Measurements from ENCODE around the gene DOCK6.

Gene DOCK6

GRCh38 chr19:11295180-11295579 lies 32.9 kb upstream of the DOCK6 start:
- H3K79me1 ChIP-seq (ENCODE audit: low read depth, low read length), result no peaks in the 10 kb centered on the region
- no peak overlapping the region for H2BK15ac ChIP-seq (ENCODE audit: low read length)
- H3K9me3 ChIP-seq (replicated peaks in 1 of 2; ENCODE audit: control insufficient read depth in 2 of 2, insufficient read depth in 1 of 2, low read depth in 1 of 2, low read length in 2 of 2), result no peaks in the 10 kb centered on the region
- H2AK5ac ChIP-seq (ENCODE audit: low read depth, low read length), result peak overlapping the region; percentile 20
- no peaks in the 10 kb centered on the region for H3K36me3 ChIP-seq (replicated peaks in 1 of 2; ENCODE audit: control insufficient read depth in 2 of 2, insufficient read depth in 2 of 2, low read length in 2 of 2)
- no peak overlapping the region for H3K23ac ChIP-seq (ENCODE audit: low read depth, low read length, poor library complexity)
- H3K4me1 ChIP-seq (ENCODE audit: control insufficient read depth in 2 of 2, insufficient read depth in 1 of 2, low read depth in 1 of 2, low read length in 2 of 2), result peaks cover 3 to 6% of the 10 kb centered on the region in 2 donors
- no peak overlapping the region for H2AFZ ChIP-seq (ENCODE audit: low read length)
- H3K9ac ChIP-seq (ENCODE audit: low read depth, low read length, poor library complexity), result no peak overlapping the region
- no peak overlapping the region for H2BK12ac ChIP-seq (ENCODE audit: low read length)
- no peak overlapping the region for H3K4ac ChIP-seq (ENCODE audit: low read length)
- no peak overlapping the region for H3K14ac ChIP-seq (ENCODE audit: low read length)
- peaks cover 0 to 9% (median 0%) of the 10 kb centered on the region in 3 experiments for H3K27me3 ChIP-seq (ENCODE audit: control insufficient read depth in 3 of 3, insufficient read depth in 3 of 3, low read depth in 1 of 3, low read length in 3 of 3)
- no peak overlapping the region for H3K4me3 ChIP-seq (ENCODE audit: low read length in 2 of 2)
- WGBS, 2 donors (ENCODE audit: extremely low coverage in 2 of 2, insufficient read length in 2 of 2, insufficient replicate concordance in 1 of 2), result no CpG with 5 or more reads among the region's 4 CpGs
- H4K8ac ChIP-seq (ENCODE audit: low read depth, low read length), result no peak overlapping the region
- H3K4me2 ChIP-seq (ENCODE audit: insufficient read depth, low read length, poor library complexity, severe bottlenecking), result no peak overlapping the region
- H2BK120ac ChIP-seq (ENCODE audit: low read depth, low read length), result no peak overlapping the region
- no peak overlapping the region for H2BK5ac ChIP-seq (ENCODE audit: low read length)
- DNase-seq (ENCODE audit: low spot score), result no peak
- no peak overlapping the region for H3K27ac ChIP-seq (replicated peaks; ENCODE audit: low read length)
- no peak overlapping the region for H3K18ac ChIP-seq (ENCODE audit: low read length)
- no peak overlapping the region for H4K91ac ChIP-seq (ENCODE audit: low read depth, low read length, poor library complexity)

DNA sequence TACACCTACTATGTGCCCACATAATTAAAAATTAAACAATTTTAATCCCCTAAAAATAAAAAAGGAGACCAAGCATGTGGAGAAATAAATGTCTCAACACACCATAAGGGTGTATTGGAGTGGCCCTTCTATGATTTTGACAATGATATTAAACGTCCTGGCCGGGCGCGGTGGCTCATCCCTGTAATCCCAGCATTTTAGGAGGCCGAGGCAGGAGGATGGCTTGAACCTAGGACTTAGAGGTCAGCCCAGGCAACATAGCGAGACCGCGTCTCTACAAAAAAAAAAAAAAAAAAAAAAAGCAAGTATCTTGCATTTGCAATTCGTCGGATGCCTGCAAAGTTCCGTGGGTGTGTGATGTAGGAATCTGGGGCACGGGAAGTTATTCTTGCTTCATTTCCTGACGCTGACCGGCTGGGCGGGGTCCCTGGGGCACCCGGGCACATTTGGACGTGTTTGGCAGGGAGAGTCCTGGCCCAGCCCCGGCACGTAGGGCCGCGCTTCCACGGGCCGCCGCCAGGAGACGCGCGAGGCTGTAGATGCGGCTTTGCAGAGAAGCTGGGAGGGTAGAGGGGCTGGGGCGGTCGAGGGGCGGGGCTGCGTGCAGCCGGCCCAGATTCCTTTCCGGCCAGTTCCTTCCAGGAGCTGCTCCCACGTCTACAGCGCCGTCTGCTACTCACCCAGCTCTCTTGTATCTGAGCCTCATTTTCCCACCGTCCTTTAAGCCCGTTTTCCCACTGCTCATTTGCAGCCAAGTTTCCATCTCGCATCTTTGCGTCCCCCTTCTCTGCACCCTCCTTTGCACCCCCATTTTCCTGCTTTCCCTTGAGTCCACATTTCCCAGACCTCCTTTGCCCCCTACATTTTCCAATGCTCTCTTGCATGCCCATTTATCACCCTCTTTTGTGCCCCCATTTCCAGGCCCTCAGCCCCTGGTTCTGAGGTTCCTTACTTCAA lies 31.4 kb upstream of the DOCK6 start:
- H3K23ac ChIP-seq (ENCODE audit: low read depth, low read length, poor library complexity), result no peak overlapping the region
- H2BK15ac ChIP-seq (ENCODE audit: low read length), result no peak overlapping the region
- peak overlapping the region; percentile 40 for H3K4me2 ChIP-seq (ENCODE audit: insufficient read depth, low read length, poor library complexity, severe bottlenecking)
- peak overlapping the region; percentile 89 for H3K14ac ChIP-seq (ENCODE audit: low read length)
- peak; percentile 88 for DNase-seq (ENCODE audit: low spot score)
- no peak overlapping the region for H2BK5ac ChIP-seq (ENCODE audit: low read length)
- H2AK5ac ChIP-seq (ENCODE audit: low read depth, low read length), result no peak overlapping the region
- H3K27ac ChIP-seq (replicated peaks; ENCODE audit: low read length), result peak overlapping the region; percentile 54
- peak overlapping the region in 1 of 2 donors; percentile 36 for H3K4me3 ChIP-seq (ENCODE audit: low read length in 2 of 2)
- peaks cover 0 to 8% (median 0%) of the 10 kb centered on the region in 3 experiments for H3K27me3 ChIP-seq (ENCODE audit: control insufficient read depth in 3 of 3, insufficient read depth in 3 of 3, low read depth in 1 of 3, low read length in 3 of 3)
- H2BK12ac ChIP-seq (ENCODE audit: low read length), result no peak overlapping the region
- H3K4ac ChIP-seq (ENCODE audit: low read length), result peak overlapping the region; percentile 53
- H4K8ac ChIP-seq (ENCODE audit: low read depth, low read length), result peak overlapping the region; percentile 92
- H3K9ac ChIP-seq (ENCODE audit: low read depth, low read length, poor library complexity), result no peak overlapping the region
- no peaks in the 10 kb centered on the region for H3K79me1 ChIP-seq (ENCODE audit: low read depth, low read length)
- no CpG with 5 or more reads among the region's 41 CpGs for WGBS, 2 donors (ENCODE audit: extremely low coverage in 2 of 2, insufficient read length in 2 of 2, insufficient replicate concordance in 1 of 2)
- no peak overlapping the region for H2BK120ac ChIP-seq (ENCODE audit: low read depth, low read length)
- H3K36me3 ChIP-seq (replicated peaks in 1 of 2; ENCODE audit: control insufficient read depth in 2 of 2, insufficient read depth in 2 of 2, low read length in 2 of 2), result no peaks in the 10 kb centered on the region
- H2AFZ ChIP-seq (ENCODE audit: low read length), result peak overlapping the region; percentile 97
- no peak overlapping the region for H4K91ac ChIP-seq (ENCODE audit: low read depth, low read length, poor library complexity)
- peak overlapping the region; percentile 90 for H3K18ac ChIP-seq (ENCODE audit: low read length)
- no peaks in the 10 kb centered on the region for H3K9me3 ChIP-seq (replicated peaks in 1 of 2; ENCODE audit: control insufficient read depth in 2 of 2, insufficient read depth in 1 of 2, low read depth in 1 of 2, low read length in 2 of 2)
- H3K4me1 ChIP-seq (ENCODE audit: control insufficient read depth in 2 of 2, insufficient read depth in 1 of 2, low read depth in 1 of 2, low read length in 2 of 2), result peaks cover 3 to 6% of the 10 kb centered on the region in 2 donors

DNA sequence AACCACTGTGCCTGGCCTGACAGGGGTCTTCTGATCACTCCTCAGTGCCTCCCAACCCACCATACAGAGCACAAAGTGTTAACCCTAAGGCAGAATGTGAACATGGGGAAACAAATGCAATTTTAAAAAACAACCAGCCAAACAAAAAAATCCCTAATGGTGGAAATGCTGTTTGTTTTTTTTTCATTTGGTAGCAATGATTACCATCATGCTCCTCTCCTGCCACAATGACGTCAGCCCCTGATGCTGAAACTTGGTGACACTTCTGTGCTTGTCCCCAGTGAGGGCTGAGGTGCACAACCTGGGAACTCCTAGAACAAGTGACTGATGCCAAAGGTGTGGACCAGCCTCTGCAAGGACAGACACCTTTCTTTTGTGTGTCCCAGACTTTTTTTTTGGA lies 29.7 kb upstream of the DOCK6 start:
- no peak overlapping the region for H3K14ac ChIP-seq (ENCODE audit: low read length)
- H3K4me3 ChIP-seq (ENCODE audit: low read length in 2 of 2), result no peak overlapping the region

DNA sequence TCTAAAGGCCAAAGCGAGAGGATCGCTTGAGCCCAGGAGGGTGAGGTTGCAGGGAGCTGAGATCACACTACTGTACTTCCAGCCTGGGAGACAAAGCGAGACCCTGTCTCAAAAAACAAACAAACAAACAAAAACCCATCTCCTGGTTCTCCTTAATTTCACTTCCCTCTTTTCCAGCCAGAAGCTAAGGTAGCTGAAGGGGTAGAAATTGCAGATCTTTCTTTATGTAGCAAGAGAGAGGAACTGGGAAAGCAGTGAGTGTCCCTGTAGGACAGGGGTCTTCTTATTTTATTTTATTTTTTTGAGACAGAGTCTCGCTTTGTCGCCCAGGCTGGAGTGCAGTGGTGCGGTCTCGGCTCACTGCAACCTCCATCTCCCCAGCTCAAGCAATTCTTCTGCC lies 29.1 kb upstream of the DOCK6 start:
- H3K4ac ChIP-seq (ENCODE audit: low read length), result no peak overlapping the region
- no peak overlapping the region for H3K27ac ChIP-seq (replicated peaks; ENCODE audit: low read length)
- H2AFZ ChIP-seq (ENCODE audit: low read length), result no peak overlapping the region
- H3K9me3 ChIP-seq (replicated peaks in 1 of 2; ENCODE audit: control insufficient read depth in 2 of 2, insufficient read depth in 1 of 2, low read depth in 1 of 2, low read length in 2 of 2), result no peaks in the 10 kb centered on the region
- no peak overlapping the region for H3K14ac ChIP-seq (ENCODE audit: low read length)
- H2BK120ac ChIP-seq (ENCODE audit: low read depth, low read length), result no peak overlapping the region
- no peak overlapping the region for H2BK12ac ChIP-seq (ENCODE audit: low read length)
- H3K4me3 ChIP-seq (ENCODE audit: low read length in 2 of 2), result no peak overlapping the region
- H4K8ac ChIP-seq (ENCODE audit: low read depth, low read length), result no peak overlapping the region
- no CpG with 5 or more reads among the region's 7 CpGs for WGBS, 2 donors (ENCODE audit: extremely low coverage in 2 of 2, insufficient read length in 2 of 2, insufficient replicate concordance in 1 of 2)
- no peak overlapping the region for H3K9ac ChIP-seq (ENCODE audit: low read depth, low read length, poor library complexity)
- H2BK5ac ChIP-seq (ENCODE audit: low read length), result no peak overlapping the region
- peaks cover 3 to 6% of the 10 kb centered on the region in 2 donors for H3K4me1 ChIP-seq (ENCODE audit: control insufficient read depth in 2 of 2, insufficient read depth in 1 of 2, low read depth in 1 of 2, low read length in 2 of 2)
- H2BK15ac ChIP-seq (ENCODE audit: low read length), result no peak overlapping the region
- no peaks in the 10 kb centered on the region for H3K27me3 ChIP-seq (ENCODE audit: control insufficient read depth in 3 of 3, insufficient read depth in 3 of 3, low read depth in 1 of 3, low read length in 3 of 3)
- no peak overlapping the region for H3K23ac ChIP-seq (ENCODE audit: low read depth, low read length, poor library complexity)
- no peak for DNase-seq (ENCODE audit: low spot score)
- no peak overlapping the region for H2AK5ac ChIP-seq (ENCODE audit: low read depth, low read length)
- H3K18ac ChIP-seq (ENCODE audit: low read length), result no peak overlapping the region
- no peaks in the 10 kb centered on the region for H3K79me1 ChIP-seq (ENCODE audit: low read depth, low read length)
- H4K91ac ChIP-seq (ENCODE audit: low read depth, low read length, poor library complexity), result no peak overlapping the region
- H3K4me2 ChIP-seq (ENCODE audit: insufficient read depth, low read length, poor library complexity, severe bottlenecking), result no peak overlapping the region
- no peaks in the 10 kb centered on the region for H3K36me3 ChIP-seq (replicated peaks in 1 of 2; ENCODE audit: control insufficient read depth in 2 of 2, insufficient read depth in 2 of 2, low read length in 2 of 2)

More for the DNA sequence above, 29.7 kb upstream of the DOCK6 start:
- H3K4ac ChIP-seq (ENCODE audit: low read length), result no peak overlapping the region
- no peak overlapping the region for H3K4me2 ChIP-seq (ENCODE audit: insufficient read depth, low read length, poor library complexity, severe bottlenecking)
- WGBS, 2 donors (ENCODE audit: extremely low coverage in 2 of 2, insufficient read length in 2 of 2, insufficient replicate concordance in 1 of 2), result no CpG with 5 or more reads among the region's 1 CpG
- H2BK12ac ChIP-seq (ENCODE audit: low read length), result no peak overlapping the region
- no peak overlapping the region for H4K8ac ChIP-seq (ENCODE audit: low read depth, low read length)
- no peak overlapping the region for H4K91ac ChIP-seq (ENCODE audit: low read depth, low read length, poor library complexity)
- H3K27me3 ChIP-seq (ENCODE audit: control insufficient read depth in 3 of 3, insufficient read depth in 3 of 3, low read depth in 1 of 3, low read length in 3 of 3), result no peaks in the 10 kb centered on the region
- peak overlapping the region; percentile 29 for H2AFZ ChIP-seq (ENCODE audit: low read length)
- H2BK5ac ChIP-seq (ENCODE audit: low read length), result no peak overlapping the region
- H2AK5ac ChIP-seq (ENCODE audit: low read depth, low read length), result no peak overlapping the region
- H3K9me3 ChIP-seq (replicated peaks in 1 of 2; ENCODE audit: control insufficient read depth in 2 of 2, insufficient read depth in 1 of 2, low read depth in 1 of 2, low read length in 2 of 2), result no peaks in the 10 kb centered on the region
- no peak overlapping the region for H3K23ac ChIP-seq (ENCODE audit: low read depth, low read length, poor library complexity)
- no peak for DNase-seq (ENCODE audit: low spot score)
- H3K36me3 ChIP-seq (replicated peaks in 1 of 2; ENCODE audit: control insufficient read depth in 2 of 2, insufficient read depth in 2 of 2, low read length in 2 of 2), result no peaks in the 10 kb centered on the region
- no peak overlapping the region for H3K27ac ChIP-seq (replicated peaks; ENCODE audit: low read length)
- H2BK120ac ChIP-seq (ENCODE audit: low read depth, low read length), result no peak overlapping the region
- H3K4me1 ChIP-seq (ENCODE audit: control insufficient read depth in 2 of 2, insufficient read depth in 1 of 2, low read depth in 1 of 2, low read length in 2 of 2), result peaks cover 3 to 6% of the 10 kb centered on the region in 2 donors
- H3K79me1 ChIP-seq (ENCODE audit: low read depth, low read length), result no peaks in the 10 kb centered on the region
- no peak overlapping the region for H3K18ac ChIP-seq (ENCODE audit: low read length)
- H2BK15ac ChIP-seq (ENCODE audit: low read length), result no peak overlapping the region
- H3K9ac ChIP-seq (ENCODE audit: low read depth, low read length, poor library complexity), result no peak overlapping the region

Data from neuronal stem cell (in vitro differentiated cells).